ENCODE data around the gene SERPINB4. TPM values are rescaled to one million over a fixed set of nuclear protein-coding genes. Genes with fewer than 3 reads are reported as not detected.

Gene SERPINB4
- total RNA-seq, 1 donor from 2014 or later, result not detected

Other genes starting within 250 kb of the SERPINB4 start
- gene VPS4B, start 221.8 kb downstream of the SERPINB4 start, total RNA-seq, result 36.9 and 39.1 TPM in 2 replicates
- gene SERPINB5, start 167.3 kb downstream of the SERPINB4 start, total RNA-seq, result not detected in 2 replicates
- not detected in 2 replicates for gene SERPINB12, start 101.9 kb downstream of the SERPINB4 start, total RNA-seq
- gene SERPINB13, start 56.9 kb downstream of the SERPINB4 start, total RNA-seq, result not detected in 2 replicates
- not detected in 2 replicates for gene SERPINB3, start 17.6 kb upstream of the SERPINB4 start, total RNA-seq
- not detected in 2 replicates for gene SERPINB11, start 58.7 kb upstream of the SERPINB4 start, total RNA-seq
- gene SERPINB7, start 131.2 kb upstream of the SERPINB4 start, total RNA-seq, result 0.58 and 0.82 TPM in 2 replicates
- 10.5 and 33.7 TPM in 2 replicates for gene SERPINB2, start 243.4 kb upstream of the SERPINB4 start, total RNA-seq

All from glomerular endothelial cell (primary cell).